HG02970 (cell line): ENCODE data around the gene ELOF1.
A peak's percentile ranks its signal among the peaks of the same experiment; 100 is the strongest.
"Not testable (repeated sequence)": the region's sequence is repeated elsewhere in the genome, so short reads cannot be mapped to it uniquely, and the experiment has no call there.

Experiments used
- ATAC-seq: cut with Tn5 transposase; IDR thresholded peaks from one replicate; pipeline ENCODE4 v1.9.1; 2021; ENCODE audit warnings: mild to moderate bottlenecking, moderate library complexity, moderate number of reproducible peaks; ENCODE audit not compliant: unreplicated experiment, low FRiP score

ELOF1 gene

GRCh38 chr19:11558881-11559828 is at the start of gene ELOF1:
TSS of gene ELOF1 (minus strand) at chr19:11559230. CDS start at chr19:11554347, 4,883 bp downstream.
- peak; percentile 87 for ATAC-seq

GRCh38 chr19:11606484-11606883 is 47.5 kb upstream of the ELOF1 start:
- no peak for ATAC-seq

- ATAC-seq: not testable (repeated sequence)
These were observed 40.7 kb upstream of the ELOF1 start for GRCh38 chr19:11599704-11600103.

- ATAC-seq: no peak
These were observed 39.7 kb upstream of the ELOF1 start for GRCh38 chr19:11598746-11599145.

- no peak for ATAC-seq
These were observed 39.1 kb upstream of the ELOF1 start for GRCh38 chr19:11598103-11598483.

GRCh38 chr19:11597202-11598102 is 38.4 kb upstream of the ELOF1 start, which contains the start of gene ZNF627:
TSS of gene ZNF627 (plus strand) at chr19:11597483. CDS start at chr19:11597628, 145 bp downstream.
- ATAC-seq: peak; percentile 98

DNA sequence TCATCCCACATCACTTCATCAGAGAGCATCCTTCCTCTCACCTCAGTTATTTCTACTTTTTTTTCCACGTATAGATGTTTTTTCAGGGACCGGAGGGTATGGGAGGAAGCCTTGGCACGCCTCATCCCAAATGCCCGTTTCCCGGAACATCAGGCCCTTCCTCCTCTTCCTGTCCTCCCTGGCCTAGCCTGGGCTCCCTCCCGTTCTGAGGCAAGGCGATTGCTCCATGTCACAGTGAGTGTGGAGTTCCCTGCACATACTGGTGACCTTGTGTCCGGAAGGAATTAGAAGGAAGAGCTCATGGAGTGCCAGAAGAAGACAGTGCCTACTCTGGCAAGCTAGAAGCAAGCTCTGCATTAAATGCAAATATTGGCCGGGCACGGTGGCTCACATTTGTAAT is 37.1 kb upstream of the ELOF1 start:
- ATAC-seq: no peak

DNA sequence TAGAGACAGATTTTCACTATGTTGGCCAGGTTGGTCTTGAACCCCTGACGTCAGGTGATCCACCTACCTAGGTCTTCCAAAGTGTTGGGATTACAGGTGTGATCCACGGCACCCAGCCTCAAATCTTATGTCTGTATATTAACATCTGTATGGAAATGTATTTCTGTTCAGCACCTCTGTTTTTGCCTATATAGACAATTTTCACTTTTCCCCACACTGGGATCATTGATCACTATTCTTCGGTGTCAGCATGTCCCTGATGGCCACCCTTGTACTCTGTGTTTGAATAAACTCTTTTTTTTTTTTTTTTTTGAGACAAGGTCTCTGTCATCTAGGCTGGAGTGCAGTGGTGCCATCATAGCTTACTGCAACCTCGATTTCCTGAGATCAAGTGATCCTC is 35.1 kb upstream of the ELOF1 start:
- ATAC-seq: no peak

DNA sequence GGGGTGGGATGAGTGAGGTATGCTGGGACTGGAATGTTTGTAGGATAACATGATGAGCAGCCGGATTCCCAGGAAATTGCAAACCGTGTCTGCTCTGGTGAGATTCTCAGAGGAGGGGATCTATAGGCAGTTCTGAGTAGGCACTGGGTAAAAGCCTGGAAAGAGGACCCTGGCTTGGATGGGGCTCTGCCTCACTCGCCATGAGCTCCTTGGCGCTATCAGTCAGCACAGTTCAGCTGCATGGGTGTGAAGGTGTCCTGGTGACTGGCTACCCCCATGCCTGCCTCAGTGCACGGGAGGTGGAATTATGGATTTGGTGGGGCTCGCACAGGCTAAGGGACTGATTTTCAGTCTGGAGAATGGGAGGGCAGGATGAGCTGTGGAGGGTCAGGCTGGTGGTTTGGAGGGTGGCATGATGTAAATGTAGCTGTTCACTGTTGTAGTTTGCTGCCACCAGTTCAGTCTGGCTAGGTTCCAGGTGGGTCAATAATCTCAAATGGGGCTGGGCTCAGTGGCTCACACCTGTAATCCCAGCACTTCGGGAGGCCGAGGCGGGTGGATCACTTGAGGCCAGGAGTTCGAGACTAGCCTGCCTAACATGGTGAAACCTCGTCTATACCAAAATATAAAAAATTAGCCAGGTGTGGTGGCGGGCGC is 29.1 kb upstream of the ELOF1 start:
- no peak for ATAC-seq

DNA sequence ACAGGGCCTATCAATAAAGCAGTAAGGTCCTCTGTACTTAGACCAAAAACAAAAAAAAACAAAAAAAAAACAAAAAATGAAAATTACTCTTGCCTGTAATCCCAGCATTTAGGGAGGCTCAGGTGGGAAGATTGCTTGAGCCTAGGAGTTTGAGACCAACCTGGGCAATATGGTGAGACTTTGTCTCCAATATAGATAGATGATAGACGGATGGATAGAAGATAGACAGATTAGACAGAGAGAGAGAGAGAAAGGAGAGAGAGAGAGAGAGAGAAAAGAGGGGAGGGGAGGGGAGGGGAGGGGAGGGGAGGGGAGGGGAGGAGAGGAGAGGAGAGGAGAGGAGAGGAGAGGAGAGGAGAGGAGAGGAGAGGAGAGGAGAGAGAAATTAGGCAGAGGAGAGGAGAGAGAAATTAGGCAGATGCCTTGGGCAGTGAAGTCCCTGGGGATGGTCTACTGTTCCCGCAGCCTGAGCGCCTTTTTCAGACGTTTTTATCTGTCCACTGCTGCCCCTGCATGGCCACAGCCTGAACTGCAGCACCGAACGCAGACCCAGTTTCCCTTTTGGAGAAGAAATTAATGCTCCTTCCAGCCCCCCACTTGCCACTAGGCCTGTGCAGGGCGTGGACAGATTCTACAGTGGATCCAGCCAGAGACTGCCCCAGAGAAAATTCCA is 28.4 kb upstream of the ELOF1 start:
- no peak for ATAC-seq

DNA sequence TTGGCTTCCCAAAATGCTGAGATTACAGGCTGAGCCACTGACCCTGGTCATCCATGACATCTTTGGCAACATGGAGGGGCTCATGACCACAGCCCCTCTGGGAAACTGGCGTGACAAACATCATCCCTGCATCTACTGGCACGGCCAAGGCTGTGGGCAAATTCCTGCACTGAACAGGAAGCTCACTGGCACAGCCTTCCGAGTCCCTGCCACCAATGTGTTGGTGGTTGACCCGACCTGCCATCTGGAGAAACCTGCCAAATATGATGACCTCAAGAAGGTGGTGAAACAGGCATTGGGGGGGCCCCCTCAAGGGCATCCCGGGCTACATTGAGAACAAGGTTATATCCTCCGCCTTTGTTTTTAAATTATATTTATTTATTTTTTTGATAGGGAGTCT is 27.3 kb upstream of the ELOF1 start:
- ATAC-seq: no peak

DNA sequence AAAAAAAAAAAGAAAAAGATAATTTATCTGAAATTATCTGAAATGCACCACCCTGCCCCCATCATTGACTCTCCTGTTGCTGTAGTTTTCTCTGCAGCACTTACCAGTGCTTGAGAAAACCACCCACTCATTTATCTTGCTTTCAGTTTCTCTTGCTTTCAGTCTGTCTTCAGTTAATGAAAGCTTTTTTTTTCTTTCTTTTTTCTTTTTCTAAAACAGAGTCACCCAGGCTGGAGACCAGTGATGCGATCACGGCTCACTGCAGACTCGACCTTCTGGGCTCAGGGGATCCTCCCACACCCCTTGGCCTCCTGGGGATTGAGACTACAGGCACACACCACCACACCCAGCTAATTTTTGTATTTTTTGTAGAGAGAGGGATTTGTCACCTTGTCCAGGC is 22.7 kb upstream of the ELOF1 start:
- peak; percentile 63 for ATAC-seq

DNA sequence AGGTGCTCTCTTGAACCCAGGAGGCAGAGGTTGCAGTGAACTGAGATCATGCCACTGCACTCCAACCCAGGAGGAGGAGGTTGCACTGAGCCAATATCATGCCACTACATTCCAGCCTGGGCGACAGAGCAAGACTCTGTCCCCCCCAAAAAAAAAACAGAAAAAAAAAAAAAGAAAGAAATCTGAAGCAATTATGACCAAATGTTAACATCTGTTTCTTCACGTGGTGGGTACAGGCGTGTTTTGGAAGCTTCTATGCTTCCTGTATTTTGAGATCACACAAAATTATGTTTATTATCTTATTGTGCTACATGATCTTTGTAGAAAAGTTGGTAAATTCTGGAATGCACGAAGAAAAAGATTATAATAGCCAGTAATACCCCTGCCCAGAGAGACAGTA is 21.1 kb upstream of the ELOF1 start:
- ATAC-seq: no peak

DNA sequence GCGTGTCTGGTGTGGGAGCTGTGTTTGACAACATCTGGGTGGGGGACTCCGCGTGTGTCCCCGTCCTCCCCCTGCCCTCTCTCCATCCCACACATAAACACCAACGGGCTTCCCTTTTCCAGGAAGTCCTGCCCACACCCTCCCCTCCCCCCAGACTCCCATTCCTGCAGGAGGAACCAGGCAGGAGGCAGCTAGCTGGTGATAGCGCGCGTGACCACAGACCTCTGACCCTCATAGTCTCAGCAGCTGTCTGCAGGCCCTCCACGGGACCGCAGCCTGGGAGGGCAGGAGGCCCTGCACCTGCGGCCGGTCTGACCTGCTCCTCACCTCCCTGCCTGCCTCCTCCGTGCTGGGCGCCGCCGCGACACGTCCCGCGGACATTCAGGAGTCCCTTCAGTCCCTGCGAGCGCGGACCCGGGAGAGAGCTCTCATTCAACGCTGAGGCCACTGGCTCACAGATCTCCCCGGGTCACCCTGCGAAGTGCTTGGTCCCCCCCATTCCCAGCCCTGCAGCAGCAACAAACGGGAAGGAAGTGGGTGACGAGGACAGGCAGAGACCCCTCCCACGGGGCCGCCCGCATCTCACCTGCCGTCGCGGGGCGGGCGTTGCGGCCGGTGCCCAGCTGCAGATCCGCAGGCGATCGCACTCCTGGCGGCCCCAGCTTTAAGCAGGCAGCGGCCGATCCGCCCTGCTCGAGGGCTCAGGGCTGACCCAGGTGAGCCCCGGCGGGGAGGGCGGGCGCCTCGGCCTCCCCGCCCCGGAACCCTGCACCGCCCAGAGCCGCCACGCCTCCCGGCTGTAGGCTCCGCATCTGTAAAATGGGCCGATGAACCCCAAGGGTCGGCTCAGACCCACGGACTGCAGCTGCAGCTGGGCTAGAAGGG is 19.5 kb upstream of the ELOF1 start:
- no peak for ATAC-seq

DNA sequence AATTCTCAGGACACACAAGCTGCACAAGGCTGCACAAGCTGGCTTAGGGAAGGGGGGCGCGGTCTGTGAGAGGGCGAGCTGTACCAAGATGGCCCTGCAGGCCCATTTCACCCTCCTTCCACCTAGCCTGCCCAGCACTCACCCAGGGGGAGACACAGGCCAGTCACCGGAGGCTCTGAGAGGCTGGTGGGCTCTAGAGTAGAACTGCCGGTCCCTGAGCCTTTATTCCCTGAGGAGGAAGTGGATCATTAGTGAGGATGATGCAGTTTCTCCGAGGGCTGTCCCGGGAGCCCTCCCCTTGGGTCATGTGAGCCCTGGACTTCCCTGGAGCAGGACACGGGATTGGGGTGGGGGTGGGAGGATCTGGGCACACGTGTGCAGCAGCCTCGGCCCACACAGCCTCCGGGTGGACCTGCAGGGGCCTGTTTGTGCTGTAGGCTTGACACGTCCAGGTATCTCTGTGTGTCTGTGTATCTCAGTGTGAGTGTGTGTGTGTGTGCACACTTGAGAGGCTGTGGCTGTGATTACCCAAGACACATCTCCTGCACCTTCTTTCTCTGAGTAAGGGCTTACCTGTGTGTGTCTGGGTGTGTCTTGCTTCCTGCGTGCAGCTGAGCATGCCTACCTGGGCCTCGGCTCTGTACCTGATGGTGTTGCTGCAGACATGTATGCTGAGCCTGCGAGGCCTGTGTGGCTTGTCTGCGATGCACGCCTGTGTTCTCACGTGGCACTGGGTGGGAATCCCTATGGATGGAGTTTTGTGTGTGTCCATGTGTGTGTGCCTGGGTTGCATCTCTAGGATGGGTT is 18.6 kb upstream of the ELOF1 start, which contains the start of gene ACP5:
Gene ACP5, minus strand, starts transcription at position 195 of the 807 bp plus-strand sequence. CDS start 328 bp downstream, outside the sequence.
- no peak for ATAC-seq

- no peak for ATAC-seq
These were observed 17.2 kb upstream of the ELOF1 start for GRCh38 chr19:11576227-11576626.

GRCh38 chr19:11574689-11575088 is 15.7 kb upstream of the ELOF1 start:
- ATAC-seq: no peak

- not testable (repeated sequence) for ATAC-seq
These were observed 14.7 kb upstream of the ELOF1 start for GRCh38 chr19:11573763-11574162.
